Activated CD8-positive, alpha-beta memory T cell treated with anti-CD3 and anti-CD28 coated beads, Interleukin-2, amount 50 U/mL, for 24 hours (primary cell): ENCODE measurements around the gene ANKS1B.
"Not testable (repeated sequence)": the region's sequence is repeated elsewhere in the genome, so short reads cannot be mapped to it uniquely, and the experiment has no call there.

Source experiments
- DNase-seq: peaks from one replicate; pipeline ENCODE4 v3.0.0-alpha.2; 2020; ENCODE audit errors: extremely low read depth

Gene ANKS1B

GRCh38 chr12:99759444-99759843 lies 225.3 kb downstream of the ANKS1B start:
- DNase-seq: no peak

- no peak for DNase-seq
These were observed 225.7 kb downstream of the ANKS1B start for GRCh38 chr12:99758997-99759396.

- DNase-seq: no peak
These were observed 232.0 kb downstream of the ANKS1B start for GRCh38 chr12:99752740-99753139.

GRCh38 chr12:99746538-99746937 lies 238.2 kb downstream of the ANKS1B start:
- no peak for DNase-seq

GRCh38 chr12:99745895-99746294 lies 238.8 kb downstream of the ANKS1B start:
- no peak for DNase-seq

- DNase-seq: no peak
These were observed 239.6 kb downstream of the ANKS1B start for GRCh38 chr12:99745121-99745520.

- no peak for DNase-seq
These were observed 247.9 kb downstream of the ANKS1B start for GRCh38 chr12:99736760-99737269.

- no peak for DNase-seq
These were observed 252.6 kb downstream of the ANKS1B start for GRCh38 chr12:99732131-99732530.

- no peak for DNase-seq
These were observed 261.8 kb downstream of the ANKS1B start for GRCh38 chr12:99722690-99723486.

- DNase-seq: no peak
These were observed 262.9 kb downstream of the ANKS1B start for GRCh38 chr12:99721715-99722275.

- not testable (repeated sequence) for DNase-seq
These were observed 264.7 kb downstream of the ANKS1B start for GRCh38 chr12:99720083-99720465.

- not testable (repeated sequence) for DNase-seq
These were observed 265.2 kb downstream of the ANKS1B start for GRCh38 chr12:99719411-99720082.

GRCh38 chr12:99715841-99716510 lies 268.8 kb downstream of the ANKS1B start:
- not testable (repeated sequence) for DNase-seq

GRCh38 chr12:99714921-99715320 lies 269.8 kb downstream of the ANKS1B start:
- not testable (repeated sequence) for DNase-seq

- DNase-seq: no peak
These were observed 270.7 kb downstream of the ANKS1B start for GRCh38 chr12:99713946-99714520.

- DNase-seq: no peak
These were observed 272.5 kb downstream of the ANKS1B start for GRCh38 chr12:99712281-99712680.

GRCh38 chr12:99711246-99711645 lies 273.5 kb downstream of the ANKS1B start:
- no peak for DNase-seq

- DNase-seq: no peak
These were observed 275.1 kb downstream of the ANKS1B start for GRCh38 chr12:99709619-99710018.

- no peak for DNase-seq
These were observed 275.6 kb downstream of the ANKS1B start for GRCh38 chr12:99709116-99709515.

GRCh38 chr12:99707883-99708282 lies 276.9 kb downstream of the ANKS1B start:
- DNase-seq: no peak

- no peak for DNase-seq
These were observed 277.8 kb downstream of the ANKS1B start for GRCh38 chr12:99706736-99707473.
